Astrocyte of the spinal cord (primary cell): ENCODE results near the gene GARS1.
A peak's percentile ranks its signal among the peaks of the same experiment; 100 is the strongest.

Source experiments
- DNase-seq: peaks from one replicate; pipeline ENCODE4 v3.0.0; 2011; ENCODE audit warnings: low read depth, low spot score
- H3K4me3 ChIP-seq: 2 replicates; pipeline ENCODE4 v1.5.1; 2011; ENCODE audit warnings: low read depth, mild to moderate bottlenecking, low read length, moderate library complexity
- CTCF ChIP-seq: IDR thresholded peaks from 2 replicates; pipeline ENCODE4 v1.5.1; 2012; ENCODE audit warnings: low read depth, mild to moderate bottlenecking, low read length, inconsistent platforms
- in situ Hi-C: cut with HindIII; loops from 2 replicates; pipeline ENCODE4 v1.10.0; 2017; ENCODE audit warnings: low sequenced_read_pairs

The GARS1 gene

DNA sequence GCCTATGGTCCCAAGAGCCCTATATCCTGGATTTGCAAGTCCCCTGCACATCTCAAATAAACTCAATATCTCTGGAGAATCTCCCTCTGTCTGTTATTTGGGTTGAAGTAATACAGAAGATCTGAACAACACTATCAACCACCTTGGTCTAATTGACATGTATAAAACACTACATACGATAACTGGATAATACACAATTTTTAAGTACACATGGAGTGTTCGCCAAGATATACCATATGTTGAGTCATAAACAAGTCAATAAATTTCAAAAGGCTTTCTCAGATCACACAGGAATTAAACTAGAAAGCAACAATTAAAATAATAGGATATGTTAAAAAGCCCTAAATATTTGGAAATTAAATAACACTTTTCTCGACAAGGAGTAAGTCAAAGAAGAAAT lies 5.6 kb upstream of the GARS1 start:
- no peak for DNase-seq
- TF ChIP-seq CTCF: no peak
- no peak overlapping the region for H3K4me3 ChIP-seq
- in situ Hi-C loops: no loop called here

GRCh38 chr7:30594048-30594539 lies 584 bp upstream of the GARS1 start:
- peak overlapping the region; percentile 97 for H3K4me3 ChIP-seq
- TF ChIP-seq CTCF: no peak
- in situ Hi-C loops: no loop called here
- no peak for DNase-seq

DNA sequence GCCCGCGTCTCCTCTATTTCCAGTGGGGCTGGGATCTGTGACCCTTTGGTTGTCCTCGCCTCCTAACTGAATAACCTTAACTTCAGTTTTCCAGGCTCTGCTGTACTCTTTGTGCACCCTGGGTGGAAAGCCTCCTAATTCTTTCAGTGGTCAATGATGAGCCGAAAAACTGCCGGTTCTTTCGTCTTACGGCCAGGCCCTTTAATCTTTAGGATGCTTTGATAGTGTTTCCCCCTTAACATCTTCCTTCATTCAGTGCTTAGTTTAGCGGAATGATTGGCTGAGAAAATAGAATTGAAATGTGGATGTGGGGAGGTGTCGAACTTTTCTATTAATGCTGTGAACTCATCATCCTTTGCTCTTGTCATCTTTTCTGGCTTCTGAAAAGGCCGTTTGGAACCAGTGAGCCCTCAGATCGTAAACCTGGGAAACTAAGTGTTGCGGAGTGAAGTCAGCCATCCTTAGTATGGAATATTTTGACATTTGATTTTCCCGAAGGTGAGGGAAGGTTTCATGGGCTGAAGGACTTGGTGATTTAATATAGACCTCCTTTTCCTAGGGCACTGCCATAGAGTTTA lies 847 bp downstream of the GARS1 start:
- DNase-seq: peak; percentile 6
- no peak for TF ChIP-seq CTCF
- H3K4me3 ChIP-seq: peak overlapping the region; percentile 97
- in situ Hi-C loops: no loop called here

GRCh38 chr7:30596014-30596641 lies 1.4 kb downstream of the GARS1 start:
- TF ChIP-seq CTCF: no peak
- H3K4me3 ChIP-seq: peak overlapping the region; percentile 97
- in situ Hi-C loops: no loop called here
- peak; percentile 41 for DNase-seq

GRCh38 chr7:30596721-30597120 lies 2.0 kb downstream of the GARS1 start:
- TF ChIP-seq CTCF: no peak
- H3K4me3 ChIP-seq: peak overlapping the region; percentile 97
- DNase-seq: no peak
- in situ Hi-C loops: no loop called here

DNA sequence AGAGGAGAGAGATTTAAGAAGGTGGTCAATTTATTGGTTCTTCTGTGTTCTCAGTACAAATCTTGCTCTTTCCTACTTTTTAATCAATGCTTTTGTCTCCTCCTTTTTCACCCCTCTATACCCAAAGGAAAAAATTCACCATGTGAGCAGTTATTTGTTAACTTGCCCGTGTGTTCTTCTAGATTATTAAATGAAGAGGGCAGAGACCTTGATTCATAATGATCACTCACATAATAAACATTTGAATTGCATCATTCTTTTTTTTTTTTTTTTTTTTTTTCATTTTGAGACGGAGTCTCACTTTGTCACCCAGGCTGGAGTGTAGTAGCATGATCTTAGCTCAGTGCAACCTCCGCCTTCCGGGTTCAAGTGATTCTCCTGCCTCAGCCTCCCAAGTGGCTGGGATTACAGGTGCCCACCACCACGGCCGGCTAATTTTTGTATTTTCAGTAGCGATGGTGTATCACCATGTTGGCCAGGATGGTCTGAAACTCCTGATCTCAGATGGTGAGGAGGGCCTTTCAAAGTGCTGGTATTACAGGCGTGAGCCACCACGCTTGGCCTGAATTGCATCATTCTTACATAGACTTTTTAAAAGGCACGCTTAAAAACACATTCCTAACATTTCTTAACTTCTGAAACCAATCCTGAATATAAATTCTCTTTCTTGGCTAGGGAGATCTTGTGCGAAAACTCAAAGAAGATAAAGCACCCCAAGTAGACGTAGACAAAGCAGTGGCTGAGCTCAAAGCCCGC lies 3.6 kb downstream of the GARS1 start:
- in situ Hi-C loops: no loop called here
- no peak overlapping the region for H3K4me3 ChIP-seq
- DNase-seq: no peak

More for the DNA sequence above, 3.6 kb downstream of the GARS1 start:
- no peak for TF ChIP-seq CTCF
